NB4 (cell line): ENCODE data around the gene CYP2A13.
"Not testable (repeated sequence)": the region's sequence is repeated elsewhere in the genome, so short reads cannot be mapped to it uniquely, and the experiment has no call there.

ENCODE experiments used
- CTCF ChIP-seq: IDR thresholded peaks from one replicate; pipeline ENCODE4 v1.5.1; 2012; ENCODE audit warnings: low read depth, low read length
- MAX ChIP-seq: IDR thresholded peaks from 2 replicates; pipeline ENCODE4 v1.6.1; 2011; ENCODE audit warnings: low read depth, low read length
- MYC ChIP-seq: IDR thresholded peaks from 2 replicates; pipeline ENCODE4 v1.6.1; 2011; ENCODE audit warnings: low read depth, low read length
- POLR2A ChIP-seq: IDR thresholded peaks from 2 replicates; pipeline ENCODE4 v1.6.1; 2011; ENCODE audit warnings: mild to moderate bottlenecking; ENCODE audit not compliant: insufficient read length; ENCODE audit errors: extremely low read depth

GRCh38 chr19:41127801-41128300 lies 39.6 kb downstream of the CYP2A13 start:
- not testable (repeated sequence) for TF ChIP-seq MAX, CTCF, POLR2A, MYC
